Brain pericyte (primary cell): ENCODE data around the gene BRAF.
"Not testable (repeated sequence)": the region's sequence is repeated elsewhere in the genome, so short reads cannot be mapped to it uniquely, and the experiment has no call there.

ENCODE experiments used
- DNase-seq: peaks from one replicate; pipeline ENCODE4 v3.0.0-alpha.2; 2012; ENCODE audit warnings: low read depth, low spot score

Gene BRAF

DNA sequence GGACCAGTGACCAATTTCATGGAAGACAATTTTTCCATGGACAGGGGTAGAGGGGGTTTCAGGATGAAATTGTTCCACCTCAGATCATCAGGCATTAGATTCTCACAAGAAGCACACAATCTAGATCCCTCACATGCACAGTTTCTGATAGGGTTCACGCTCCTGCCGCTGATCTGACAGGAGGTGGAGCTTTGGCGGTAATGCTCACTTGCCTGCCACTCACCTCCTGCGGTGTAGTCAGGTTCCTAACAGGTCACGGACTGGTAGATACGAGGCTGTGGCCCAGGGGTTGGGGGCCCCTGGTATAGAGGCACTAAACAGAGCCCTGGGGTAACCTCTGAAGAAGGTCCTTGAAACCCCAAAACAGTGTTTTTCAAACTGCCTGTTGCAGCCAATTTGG is 6.5 kb downstream of the BRAF start:
- no peak for DNase-seq

DNA sequence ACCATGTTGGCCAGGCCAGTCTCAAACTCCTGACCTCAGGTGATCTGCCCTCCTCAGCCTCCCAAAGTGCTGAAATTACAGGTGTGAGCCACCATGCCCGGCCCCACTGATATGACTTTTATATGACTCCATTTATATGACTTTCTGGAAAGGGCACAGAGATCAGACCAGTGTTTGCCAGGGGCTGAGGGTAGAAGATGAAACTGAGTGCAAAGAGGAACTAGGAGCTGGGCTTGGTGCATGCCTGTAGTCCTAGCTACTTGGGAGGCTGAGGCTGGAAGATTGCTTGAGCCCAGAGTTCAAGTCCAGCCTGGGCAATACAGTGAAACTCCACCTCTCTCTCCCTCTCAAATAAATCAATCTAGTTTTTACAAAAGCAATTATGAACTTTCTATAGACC is 7.5 kb downstream of the BRAF start:
- no peak for DNase-seq

GRCh38 chr7:140915935-140916555 is 8.7 kb downstream of the BRAF start:
- DNase-seq, result no peak

DNA sequence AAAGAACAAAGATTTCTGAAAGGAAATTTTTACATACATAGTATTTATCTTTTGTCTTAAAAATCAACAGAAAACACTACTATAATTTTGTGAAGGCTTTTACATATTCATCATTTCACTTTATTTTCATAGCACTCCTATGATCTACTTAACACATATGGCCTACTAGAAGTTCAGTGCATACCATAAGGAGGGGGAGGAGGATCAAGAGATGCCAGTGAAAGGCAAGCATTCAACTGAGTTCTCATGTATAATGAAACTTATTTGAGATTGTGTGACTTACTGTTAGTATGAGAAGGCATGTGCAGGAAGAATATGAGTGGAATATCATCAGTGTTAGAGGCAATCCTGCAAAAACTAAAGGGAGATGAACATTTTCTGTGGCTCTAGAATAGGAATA is 10.6 kb downstream of the BRAF start:
- DNase-seq, result no peak

DNA sequence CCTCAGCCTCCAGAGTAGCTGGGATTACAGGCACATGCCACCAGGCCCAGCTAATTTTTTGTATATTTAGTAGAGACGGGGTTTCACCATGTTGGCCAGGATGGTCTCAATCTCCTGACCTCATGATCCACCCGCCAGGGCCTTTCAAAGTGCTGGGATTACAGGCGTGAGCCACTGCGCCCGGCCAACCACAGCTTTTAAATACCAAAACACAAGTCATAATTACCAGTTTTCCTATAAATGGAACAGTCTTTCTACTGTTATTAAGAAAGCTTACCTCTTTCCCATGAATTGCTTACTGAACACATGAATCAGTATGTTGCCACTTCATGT is 11.2 kb downstream of the BRAF start:
- DNase-seq, result not testable (repeated sequence)

GRCh38 chr7:140911746-140912145 is 13.0 kb downstream of the BRAF start:
- no peak for DNase-seq

- no peak for DNase-seq
Observed at GRCh38 chr7:140909476-140910161, 15.1 kb downstream of the BRAF start.

GRCh38 chr7:140908361-140908760 is 16.4 kb downstream of the BRAF start:
- DNase-seq, result no peak

- no peak for DNase-seq
Observed at GRCh38 chr7:140903741-140904480, 20.8 kb downstream of the BRAF start.

DNA sequence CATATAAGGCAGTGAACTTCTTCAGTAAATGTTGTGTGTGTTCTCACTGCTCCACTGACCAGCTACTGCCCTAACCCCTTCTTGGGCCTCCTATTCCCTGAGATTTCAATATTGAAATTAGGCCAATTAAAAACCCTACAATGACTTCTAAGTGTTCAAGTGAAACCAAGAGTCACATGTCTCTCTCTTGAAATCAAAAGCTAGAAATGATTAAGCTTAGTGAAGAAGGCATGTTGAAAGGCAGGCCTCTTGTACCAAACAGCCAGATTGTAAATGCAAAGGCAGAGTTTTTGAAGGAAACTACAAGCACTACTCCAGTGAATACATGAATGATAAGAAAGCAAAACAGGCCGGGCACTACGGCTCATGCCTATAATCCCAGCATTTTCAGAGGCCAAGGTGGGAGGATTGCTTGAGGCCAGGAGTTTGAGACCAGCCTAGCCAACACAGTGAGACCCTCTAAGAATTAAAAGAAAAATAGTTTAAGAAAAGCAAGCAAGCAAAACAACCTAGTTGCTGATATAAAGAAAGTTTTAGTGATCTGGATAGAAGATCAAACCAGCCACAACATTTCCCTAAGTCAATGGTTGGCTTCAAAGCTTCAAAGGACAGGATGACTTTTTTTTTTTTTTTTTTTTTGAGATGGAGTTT is 22.3 kb downstream of the BRAF start:
- no peak for DNase-seq

GRCh38 chr7:140901941-140902302 is 22.8 kb downstream of the BRAF start:
- no peak for DNase-seq

DNA sequence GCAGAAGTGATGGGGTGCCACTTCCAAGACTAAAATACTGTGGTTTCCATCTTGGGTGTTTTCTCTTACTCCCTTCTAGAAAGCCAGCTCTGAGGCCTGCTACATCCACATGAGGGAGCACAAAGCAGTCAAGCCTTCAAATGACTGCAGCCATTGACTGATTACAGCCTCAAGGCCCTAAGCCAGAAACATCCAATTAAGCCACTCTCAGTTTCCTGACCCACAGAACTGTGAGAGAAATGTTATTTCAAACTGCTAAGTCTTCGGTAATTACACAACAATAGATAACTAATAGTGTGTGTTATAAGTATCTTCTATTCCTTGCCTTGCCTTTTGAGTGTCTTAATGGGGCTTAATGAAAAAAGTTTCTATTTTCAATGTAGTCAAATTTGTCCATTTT is 24.8 kb downstream of the BRAF start:
- DNase-seq, result no peak

DNA sequence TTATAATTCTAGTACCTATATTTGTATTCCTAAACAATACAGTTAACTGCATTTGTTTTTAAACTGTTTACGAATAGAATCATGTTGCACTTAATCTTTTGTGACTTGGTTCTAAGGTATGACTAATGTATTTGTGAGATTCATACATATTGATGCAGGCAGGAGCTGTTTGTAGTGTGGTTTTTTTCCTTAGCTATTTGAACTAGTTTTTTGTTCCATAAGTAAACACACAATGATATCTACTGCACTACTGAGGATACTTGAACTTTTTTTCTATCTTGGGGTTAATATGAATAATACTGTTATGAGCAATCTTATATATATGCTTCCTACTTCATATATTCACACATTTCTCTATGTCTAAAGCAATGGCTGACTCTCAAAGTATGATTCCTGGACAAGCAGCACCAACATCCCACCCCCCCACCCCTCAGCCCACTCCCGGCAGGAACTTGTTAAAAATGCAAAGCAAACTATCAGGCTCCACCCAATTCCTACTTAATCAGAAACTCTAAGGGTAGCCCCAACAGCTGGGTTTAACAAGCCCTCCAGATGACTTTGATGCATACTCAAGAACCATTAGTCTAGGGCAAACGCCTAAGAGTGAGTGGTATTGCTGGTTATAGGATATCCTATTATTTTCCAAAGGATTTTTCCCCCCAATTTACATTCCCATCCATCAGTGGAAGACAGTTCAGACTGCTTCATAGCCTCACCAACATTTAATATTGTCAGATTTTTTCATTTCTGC is 25.8 kb downstream of the BRAF start:
- no peak for DNase-seq

- DNase-seq, result no peak
Observed at GRCh38 chr7:140896996-140897395, 27.7 kb downstream of the BRAF start.

GRCh38 chr7:140889645-140890044 is 35.1 kb downstream of the BRAF start:
- no peak for DNase-seq

- no peak for DNase-seq
Observed at GRCh38 chr7:140889150-140889549, 35.6 kb downstream of the BRAF start.

GRCh38 chr7:140888087-140888486 is 36.6 kb downstream of the BRAF start:
- DNase-seq, result no peak

GRCh38 chr7:140885735-140886334 is 38.9 kb downstream of the BRAF start:
- DNase-seq, result no peak

- DNase-seq, result no peak
Observed at GRCh38 chr7:140883378-140883777, 41.4 kb downstream of the BRAF start.

DNA sequence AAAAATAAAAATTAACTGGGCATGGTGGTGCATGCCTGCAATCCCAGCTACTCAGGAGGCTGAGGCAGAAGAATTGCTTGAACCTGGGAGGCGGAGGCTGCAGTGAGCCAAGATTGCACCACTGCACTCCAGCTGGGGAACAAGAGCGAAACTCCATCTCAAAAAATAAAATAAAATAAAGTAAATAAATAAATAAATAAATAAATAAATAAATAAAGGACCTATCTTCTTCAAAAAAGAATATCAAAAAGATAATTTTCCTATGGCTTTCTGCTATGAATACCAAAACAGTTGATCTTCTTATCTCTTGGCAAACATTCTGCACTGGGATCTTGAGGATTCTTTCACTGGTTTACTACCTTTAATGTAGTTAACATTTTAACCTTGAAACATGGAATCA is 41.9 kb downstream of the BRAF start:
- not testable (repeated sequence) for DNase-seq

DNA sequence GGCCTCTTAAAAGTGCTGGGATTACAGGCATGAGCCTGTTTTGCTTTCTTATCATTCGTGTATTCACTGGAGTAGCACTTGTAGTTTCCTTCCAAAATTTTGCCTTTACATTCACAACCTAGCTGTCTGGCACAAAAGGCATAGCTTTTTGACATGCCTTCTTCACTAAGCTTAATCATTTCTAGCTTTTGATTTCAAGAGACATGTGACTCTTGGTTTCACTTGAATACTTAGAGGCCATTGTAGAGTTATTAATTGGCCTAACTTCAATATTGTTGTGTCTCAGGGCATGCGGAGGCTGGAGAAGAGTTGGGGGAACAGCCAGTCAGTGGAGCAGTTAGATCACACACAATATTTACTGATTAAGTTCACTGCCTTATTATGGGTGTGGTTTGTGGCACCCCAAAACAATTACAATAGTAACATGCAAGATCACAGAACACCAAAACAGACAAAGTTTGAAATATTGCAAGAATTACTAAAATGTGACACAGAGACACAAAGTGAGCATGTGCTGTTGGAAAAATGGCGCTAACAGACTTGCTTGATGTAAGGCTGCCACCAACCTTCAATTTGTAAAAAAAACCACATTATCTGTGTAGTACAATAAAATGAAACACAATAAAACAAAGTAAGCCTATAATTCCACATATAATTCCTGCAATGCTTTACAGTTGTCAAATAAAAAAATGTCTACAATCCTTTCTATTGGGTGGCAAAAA is 43.1 kb downstream of the BRAF start:
- no peak for DNase-seq
